HG02852 (cell line): ENCODE results near the gene EFS.

Source experiments
- ATAC-seq: cut with Tn5 transposase; IDR thresholded peaks from one replicate; pipeline ENCODE4 v1.9.1; 2021; ENCODE audit warnings: mild to moderate bottlenecking, moderate library complexity; ENCODE audit not compliant: unreplicated experiment

EFS gene

DNA sequence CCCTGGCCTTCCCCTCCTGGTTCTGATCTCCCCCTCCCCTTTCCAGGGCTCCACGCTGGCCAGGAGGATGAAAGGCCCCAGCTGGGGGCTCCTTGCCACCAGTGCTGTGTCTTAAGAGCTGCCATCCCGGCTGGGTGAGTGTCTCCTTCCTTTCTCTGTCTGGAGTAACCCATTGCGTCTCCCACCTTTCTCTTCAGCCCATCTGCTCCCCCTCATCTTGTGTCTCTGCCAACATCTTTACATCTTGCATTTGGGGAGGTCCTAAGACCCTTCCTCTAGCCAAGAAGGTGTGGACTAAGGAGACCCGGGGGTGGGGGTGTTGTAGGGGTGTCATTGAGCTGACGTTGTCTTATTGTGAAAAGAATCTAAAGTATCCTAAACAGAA, 57.8 kb downstream of the EFS start:
- no peak for ATAC-seq

DNA sequence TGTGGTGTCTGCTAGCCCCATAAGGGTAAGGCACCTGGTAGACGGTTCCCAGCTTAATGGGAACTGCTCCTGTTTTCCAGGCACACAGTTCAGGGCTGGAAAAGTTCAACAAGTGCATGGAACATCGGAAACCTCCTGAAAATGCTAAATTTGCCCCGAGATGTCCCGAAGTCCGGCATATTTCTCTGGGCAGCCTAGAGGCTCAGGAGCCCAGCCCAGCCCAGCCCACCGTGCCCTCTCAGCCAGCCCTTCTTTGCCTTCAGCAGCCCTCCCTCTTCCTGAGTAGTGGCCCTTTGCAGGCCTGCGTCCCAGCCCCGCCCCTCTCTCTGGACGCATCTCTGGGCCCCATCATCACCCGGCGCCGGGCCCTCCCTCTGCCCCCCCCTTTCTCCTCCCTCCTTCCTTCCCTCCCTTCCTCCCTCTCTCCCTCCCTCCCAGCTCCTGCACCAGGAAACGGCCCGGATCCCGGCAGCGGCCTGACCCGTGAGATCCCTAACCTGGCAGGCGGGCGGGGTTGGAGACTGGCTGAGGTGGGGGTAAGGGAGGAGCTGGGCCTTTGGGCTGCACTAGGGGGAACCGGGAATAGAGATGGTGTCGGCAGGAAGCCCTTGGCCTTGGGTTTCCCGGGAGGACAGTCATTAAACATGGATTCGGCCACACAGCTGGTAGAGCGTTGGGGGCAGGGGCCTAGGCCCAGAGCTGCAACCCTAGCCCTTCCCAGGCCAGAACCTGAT, 58.4 kb downstream of the EFS start, which contains the start of gene BCL2L2:
TSS of gene BCL2L2 (plus strand) at position 422 of the 734 bp plus-strand sequence. CDS start 935 bp downstream, outside the sequence.
- ATAC-seq, result no peak
